IPS-11a (cell line): ENCODE data around the gene TAS2R10.

Experiments
- H3K4me3 ChIP-seq: one replicate; pipeline ENCODE4 v1.5.1; 2013; ENCODE audit warnings: low read depth, low read length, control low read depth

The TAS2R10 gene

DNA sequence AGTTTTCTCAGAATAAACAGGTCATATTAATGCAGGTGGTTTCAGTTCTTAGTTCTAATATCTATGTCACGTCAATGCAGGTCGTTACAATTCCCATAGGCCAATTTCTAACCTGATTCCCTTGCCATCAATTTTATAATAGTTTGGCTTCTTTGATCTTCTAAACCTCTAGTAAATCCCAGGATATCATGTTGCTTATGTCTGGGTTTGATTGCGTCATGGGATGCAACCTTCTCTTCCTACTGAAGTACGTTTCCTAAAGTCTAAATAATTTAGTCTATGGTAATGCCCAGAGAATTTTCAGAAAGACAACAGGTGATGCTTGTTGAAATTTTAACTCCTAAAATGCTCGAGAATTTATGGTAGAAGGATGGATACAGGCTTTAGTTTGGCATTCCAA is 42.9 kb downstream of the TAS2R10 start:
- no peak overlapping the region for H3K4me3 ChIP-seq

DNA sequence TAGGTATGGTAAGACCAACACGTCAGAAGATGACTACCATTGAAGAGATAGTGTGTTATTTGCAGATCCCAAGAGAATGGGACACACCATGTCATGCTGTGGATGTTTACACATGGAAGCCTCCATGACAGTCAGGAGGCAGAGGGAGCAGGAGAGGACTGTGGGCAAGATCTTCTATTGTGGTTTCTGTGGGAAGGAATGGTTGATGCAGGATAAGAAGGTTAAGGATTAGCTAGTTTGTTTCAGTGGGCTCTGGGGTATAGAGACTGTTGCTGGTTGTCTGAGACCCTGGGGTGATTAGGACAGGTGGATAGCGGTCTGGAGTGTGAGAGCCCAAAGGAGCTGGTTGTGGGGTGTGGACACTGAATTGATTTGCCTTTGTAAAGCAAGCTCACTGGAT is 47.1 kb downstream of the TAS2R10 start:
- H3K4me3 ChIP-seq = no peak overlapping the region
